Peyer's patch (tissue), 4 donors: Measurements from ENCODE around the gene SLC1A1.

ENCODE experiments used
- POLR2A ChIP-seq, 2 donors: fragments of 450-650 bp; IDR thresholded peaks; one replicate each; pipeline ENCODE4 v1.5.1; 2017; ENCODE audit warnings: antibody characterized with exemption in 2 of 2, mild to moderate bottlenecking in 2 of 2, moderate library complexity in 2 of 2
- TF ChIP-seq, protein P1 (sequence below), 6 experiments: fragments of 450-650 bp in 4 of 6; fragments of 200-600 bp in 2 of 6; sonication (generic) in 1 of 6; IDR thresholded peaks; one replicate each; pipeline ENCODE4 v1.5.1; 2017 to 2019; ENCODE audit warnings: antibody characterized with exemption in 6 of 6, mild to moderate bottlenecking in 3 of 6, moderate library complexity in 1 of 6

- TF ChIP-seq, protein P1, sequence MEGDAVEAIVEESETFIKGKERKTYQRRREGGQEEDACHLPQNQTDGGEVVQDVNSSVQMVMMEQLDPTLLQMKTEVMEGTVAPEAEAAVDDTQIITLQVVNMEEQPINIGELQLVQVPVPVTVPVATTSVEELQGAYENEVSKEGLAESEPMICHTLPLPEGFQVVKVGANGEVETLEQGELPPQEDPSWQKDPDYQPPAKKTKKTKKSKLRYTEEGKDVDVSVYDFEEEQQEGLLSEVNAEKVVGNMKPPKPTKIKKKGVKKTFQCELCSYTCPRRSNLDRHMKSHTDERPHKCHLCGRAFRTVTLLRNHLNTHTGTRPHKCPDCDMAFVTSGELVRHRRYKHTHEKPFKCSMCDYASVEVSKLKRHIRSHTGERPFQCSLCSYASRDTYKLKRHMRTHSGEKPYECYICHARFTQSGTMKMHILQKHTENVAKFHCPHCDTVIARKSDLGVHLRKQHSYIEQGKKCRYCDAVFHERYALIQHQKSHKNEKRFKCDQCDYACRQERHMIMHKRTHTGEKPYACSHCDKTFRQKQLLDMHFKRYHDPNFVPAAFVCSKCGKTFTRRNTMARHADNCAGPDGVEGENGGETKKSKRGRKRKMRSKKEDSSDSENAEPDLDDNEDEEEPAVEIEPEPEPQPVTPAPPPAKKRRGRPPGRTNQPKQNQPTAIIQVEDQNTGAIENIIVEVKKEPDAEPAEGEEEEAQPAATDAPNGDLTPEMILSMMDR (IDR thresholded peaks at IDR 0.05), result no peak
- TF ChIP-seq POLR2A (IDR thresholded peaks at IDR 0.05), result no peak
These were observed 110.1 kb downstream of the SLC1A1 start for GRCh38 chr9:4600368-4600767.
